ENCODE measurements around the gene RNF38.
"Not testable (repeated sequence)": the region's sequence is repeated elsewhere in the genome, so short reads cannot be mapped to it uniquely, and the experiment has no call there.

DNA sequence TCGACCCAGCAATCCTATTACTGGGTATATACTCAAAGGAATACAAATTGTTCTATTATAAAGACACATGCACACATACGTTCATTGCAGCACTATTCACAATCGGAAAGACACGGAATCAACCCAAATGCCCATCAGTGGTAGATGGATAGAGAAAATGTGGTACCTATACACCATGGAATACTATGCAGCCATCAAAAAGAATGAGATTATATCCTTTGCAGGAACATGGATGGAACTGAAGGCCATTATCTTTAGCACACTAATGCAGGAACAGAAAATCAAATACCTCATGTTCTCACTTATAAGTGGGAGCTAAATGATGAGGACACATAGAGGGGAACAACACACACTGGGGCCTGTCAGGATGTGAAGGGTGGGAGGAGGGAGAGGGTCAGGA is 78.2 kb downstream of the RNF38 start:
- TF ChIP-seq POLR2A, CTCF, EP300 (IDR thresholded peaks at IDR 0.05): not testable (repeated sequence)

Measured in stomach (tissue), 4 donors.